NCI-H2227 treated with DMSO at 0.1 percent for 48 hours (cell line): Measurements from ENCODE around the gene KLF9.

ENCODE experiments used
- DNase-seq: peaks from one replicate; lab custom pipeline; 2025; lab: John Stamatoyannopoulos, UW

KLF9 gene

DNA sequence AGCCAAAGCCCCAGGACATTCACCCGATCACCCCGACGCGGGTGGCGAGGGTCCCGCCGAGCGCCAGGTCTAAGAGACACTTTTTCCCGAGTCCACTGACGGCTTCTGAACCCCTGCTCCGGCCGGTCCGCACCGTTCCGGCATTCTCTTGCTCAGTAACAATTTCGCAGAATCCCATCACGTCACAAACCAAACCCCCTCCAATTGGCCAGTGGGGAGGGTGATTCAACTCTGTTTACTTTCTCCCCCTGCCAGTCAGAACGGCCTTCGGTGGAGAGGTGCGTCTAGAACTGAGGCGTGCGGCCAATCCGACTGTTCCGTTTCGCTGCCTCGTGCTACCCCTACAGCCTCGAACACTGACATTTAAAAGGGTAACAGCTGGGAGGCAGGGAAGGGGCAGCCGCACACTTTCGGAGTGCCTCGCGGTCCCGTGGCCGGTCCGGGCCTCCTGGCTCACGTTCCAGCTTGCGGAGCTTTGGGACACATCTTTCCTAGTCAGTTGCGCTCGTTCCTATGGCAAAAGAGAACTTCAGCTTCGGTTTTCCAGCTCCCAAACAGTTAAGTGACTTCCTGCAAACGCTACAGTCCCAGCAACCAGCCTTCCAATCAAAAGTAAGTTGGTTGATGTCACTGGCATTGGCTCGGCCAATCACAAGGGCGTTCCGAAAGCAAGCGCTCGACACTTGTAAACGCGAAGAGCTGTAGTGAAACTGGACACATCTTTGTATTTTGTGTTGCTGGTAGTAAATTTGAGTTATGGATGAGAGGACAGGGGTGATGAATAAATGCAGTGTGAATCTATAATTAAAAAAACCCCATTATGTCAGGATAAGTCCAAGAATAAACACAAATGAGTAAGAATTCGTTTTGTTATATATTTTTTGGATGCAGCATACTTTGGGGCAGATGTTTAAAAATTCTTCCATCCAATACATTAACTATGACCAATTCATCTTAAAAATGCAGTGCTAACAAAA, at the start of gene KLF9:
KLF9 (minus strand) TSS at position 859 of the 977 bp plus-strand sequence. CDS start 1,294 bp downstream, outside the sequence.
- peak; percentile 90 for DNase-seq

DNA sequence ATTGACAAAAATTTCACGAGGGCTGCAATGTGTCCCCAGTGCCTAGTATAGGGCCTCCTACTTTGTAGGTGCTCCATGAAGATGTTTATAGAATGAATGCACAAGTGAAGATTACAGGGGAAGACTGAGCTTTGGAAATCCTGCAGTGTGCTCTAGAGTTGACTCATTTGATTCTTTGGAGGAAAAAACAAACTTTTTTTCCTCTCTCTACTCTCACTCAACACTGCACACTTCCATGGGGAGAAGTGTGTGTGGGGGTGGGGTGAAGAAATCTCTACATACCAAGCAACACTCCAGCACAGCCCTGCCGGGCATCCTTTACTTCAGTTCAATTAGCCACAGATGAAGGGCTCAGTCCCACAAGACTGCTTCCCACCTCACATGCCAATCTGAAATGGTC, 49.4 kb upstream of the KLF9 start:
- no peak for DNase-seq

DNA sequence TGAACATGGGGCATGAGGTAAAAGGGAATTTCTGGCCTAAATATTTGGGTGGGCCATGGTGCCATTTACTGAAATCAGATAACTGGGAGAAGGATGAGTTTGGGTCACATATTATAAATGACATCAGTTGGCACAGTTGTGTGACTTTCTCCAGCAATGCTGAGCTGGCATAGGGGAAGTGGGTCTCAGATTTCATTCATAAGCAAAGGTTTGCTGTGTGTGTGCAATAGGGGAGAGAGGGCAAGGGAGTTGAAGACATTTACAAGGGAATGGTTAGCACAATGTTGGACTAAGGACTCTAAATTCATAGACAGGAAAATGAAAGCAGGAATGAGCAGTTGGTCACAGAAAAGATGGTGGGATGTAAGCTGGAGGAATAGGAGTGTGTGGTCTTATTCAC, 47.8 kb upstream of the KLF9 start:
- DNase-seq: no peak

DNA sequence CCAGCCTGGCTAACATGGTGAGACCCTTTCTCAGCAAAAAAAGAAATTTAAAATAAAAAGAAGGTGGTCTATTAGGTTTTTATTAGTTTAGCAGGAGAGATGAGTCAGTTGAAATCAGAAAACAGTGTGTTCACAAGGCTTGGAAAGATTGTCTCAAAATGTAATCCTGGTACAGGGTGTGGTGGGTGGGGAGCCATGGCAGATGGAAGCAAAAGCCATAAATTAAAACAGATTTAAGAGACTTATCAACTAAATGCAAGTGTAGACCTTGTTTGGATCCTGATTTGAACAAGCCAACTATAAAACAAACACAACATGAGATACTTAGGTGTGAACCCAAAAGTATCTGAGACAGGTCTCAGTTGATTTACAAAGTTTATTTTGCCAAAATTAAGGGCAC, 42.8 kb upstream of the KLF9 start:
- DNase-seq: no peak

DNA sequence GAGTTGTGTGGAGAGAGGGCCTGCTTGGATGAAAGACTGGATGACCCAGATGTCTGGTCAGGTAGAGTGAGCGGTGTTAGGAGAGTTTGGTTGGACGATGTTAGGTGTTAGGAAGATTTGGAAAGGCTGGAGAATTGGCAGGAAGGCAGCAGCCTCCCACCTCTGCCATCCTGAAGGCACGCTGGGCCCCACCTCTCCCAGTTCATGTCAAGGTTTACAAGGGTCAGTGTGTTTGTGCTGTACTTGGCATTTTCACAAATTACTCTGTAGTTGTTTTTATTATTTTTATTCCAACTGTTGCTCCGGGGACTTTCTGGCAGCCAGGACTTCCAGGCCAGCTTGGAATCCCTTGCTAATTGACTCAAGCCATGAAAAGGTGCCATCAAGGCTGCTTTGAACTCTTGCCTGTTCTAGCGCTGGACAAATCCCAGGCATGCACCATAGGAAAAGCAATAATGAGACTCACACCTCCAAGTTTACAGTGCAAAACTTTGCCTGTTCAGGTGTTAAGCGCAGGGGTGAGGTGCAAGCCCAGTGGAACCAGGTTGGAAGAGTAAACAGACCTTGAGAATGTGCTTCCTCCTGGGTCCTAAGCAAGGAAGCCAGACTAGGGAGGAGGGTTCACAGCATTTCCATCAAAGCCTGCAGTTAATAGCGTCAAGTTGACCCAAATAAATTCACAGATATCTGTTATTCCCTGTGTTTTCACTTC, 41.7 kb upstream of the KLF9 start:
- DNase-seq: no peak

DNA sequence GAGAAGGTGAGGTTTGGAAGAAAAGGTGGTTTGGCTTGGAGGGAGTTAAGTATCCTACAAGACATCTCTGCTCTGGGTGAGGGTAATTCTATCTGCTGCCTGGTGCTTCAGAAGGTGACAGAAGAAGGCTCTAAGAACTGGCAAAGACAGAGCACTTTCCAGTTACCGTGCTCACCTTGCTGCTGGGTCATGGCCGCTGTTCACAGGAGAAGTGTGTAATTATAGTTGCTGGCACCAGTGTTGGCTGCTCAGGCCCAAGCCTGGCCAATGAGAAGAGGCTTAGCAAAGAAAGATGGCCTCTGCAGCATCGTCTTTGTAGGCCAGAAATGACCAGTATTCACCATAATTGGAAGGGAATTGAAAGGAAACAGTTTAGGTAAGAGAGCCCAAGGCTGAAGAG, 37.9 kb upstream of the KLF9 start:
- no peak for DNase-seq

DNA sequence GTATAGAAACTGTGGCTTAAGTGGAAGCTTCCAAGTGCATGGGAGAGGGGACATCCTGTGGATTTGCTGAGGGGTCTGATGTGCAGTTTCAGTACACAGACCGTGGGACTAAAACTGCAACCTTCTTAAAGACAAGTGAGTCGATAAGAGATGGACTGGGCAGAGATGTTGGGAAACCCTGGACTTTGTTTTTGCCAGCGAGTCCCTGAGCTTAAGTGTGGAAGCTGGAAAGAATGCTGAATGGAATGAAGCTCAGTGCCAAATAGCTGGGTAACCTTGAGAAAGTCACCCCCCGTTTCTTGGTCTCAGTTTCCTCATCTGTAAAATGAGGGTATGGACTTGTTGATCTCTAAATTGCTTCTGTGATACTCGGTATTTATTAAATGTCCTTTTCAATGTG, 37.3 kb upstream of the KLF9 start:
- DNase-seq: no peak

DNA sequence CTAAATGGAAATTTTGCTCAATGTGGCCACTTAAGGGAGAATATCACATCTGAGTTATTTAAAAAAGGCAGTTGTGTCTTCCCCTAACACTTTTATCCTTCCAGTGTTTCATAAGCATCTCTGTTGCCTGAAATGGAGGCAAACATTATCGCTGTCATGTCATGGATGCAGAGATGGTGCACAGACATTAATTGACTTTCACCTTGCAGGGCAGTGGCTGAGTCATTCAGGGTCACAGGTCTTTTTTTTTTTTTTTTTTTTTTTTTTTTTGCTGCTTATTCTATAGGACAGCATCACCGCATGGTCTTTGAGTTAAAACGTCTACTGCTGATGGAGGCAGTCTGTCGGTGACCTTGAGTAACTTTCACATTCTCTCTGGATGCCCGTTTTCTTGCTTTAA, 36.3 kb upstream of the KLF9 start:
- no peak for DNase-seq

DNA sequence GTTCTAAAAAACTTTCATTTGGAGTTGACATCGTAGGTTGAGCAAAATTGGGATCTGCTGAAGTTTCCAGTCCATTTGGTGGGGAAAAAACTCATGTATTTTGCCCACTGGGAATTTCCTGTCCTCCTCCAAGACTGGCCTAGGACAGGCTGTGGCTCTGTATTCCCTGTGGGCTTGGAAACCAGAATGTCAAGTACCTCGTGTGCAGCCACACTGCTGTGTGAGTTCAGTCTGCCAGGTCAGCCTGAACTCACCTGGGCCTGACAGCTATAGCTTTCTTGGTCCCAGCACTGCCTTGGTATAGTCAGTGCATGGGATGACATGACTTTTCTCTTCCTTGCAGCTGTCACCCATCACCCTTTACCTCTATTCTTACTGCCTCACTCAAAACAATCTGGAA, 35.0 kb upstream of the KLF9 start:
- no peak for DNase-seq

DNA sequence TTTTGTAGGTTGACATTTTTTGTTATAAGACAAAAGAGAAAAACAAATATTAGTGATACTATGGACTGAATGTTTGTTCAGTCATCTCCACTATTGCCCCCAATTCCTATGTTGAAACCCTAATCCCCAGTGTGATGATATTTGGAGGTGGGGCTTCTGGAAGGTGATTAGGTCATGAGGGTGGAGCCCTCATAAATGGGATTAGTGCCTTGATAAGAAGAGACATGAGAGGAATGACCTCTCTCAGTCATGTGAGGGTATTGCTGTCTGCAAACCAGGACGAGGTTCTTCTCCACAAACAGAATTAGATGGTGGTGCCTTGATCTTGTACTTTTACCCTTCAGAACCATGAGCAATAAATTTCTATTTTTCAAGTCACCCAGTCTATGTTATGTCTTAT, 34.5 kb upstream of the KLF9 start:
- no peak for DNase-seq

DNA sequence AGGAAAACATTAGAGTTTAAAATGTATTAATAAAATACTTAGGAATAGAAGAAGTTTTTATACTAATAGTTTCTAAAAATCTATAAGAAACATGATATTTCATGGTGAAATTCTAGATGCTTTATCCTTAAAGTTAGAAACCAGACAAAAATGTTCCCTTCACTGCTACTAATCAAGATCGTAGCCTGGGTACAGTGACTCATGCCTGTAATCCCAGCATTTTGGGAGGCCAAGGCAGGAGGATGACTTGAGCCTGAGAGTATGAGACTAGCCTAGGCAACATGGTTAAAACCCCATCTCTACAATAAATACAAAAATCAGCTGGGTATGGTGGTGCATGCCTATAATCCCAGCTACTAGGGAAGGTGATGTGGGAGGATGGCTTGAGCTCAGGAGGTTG, 30.4 kb upstream of the KLF9 start:
- no peak for DNase-seq

DNA sequence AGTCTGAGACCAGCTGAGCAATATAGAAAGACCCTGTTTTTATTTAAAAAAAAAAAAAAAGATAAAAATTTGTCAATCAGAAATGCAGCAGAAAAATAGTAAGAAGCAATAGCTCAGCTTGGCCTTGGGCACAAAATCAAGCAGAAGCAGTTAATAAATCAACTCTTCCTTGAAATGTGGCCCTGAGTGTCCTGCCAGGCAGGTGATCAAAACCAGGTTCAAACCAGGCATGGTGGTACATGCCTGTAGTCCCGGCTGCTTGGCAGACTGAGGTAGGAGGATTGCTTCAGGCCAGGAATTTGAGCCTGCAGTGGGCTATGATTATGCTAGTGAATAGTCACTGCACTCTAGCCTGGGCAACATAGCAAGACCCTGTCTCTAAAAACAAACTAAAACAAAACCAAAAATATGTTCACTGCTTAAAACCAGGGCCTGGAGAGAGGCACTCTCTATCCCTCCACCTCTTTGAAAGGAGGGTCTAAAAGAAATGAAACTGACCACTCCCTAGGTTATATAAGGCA, 27.9 kb upstream of the KLF9 start:
- no peak for DNase-seq

DNA sequence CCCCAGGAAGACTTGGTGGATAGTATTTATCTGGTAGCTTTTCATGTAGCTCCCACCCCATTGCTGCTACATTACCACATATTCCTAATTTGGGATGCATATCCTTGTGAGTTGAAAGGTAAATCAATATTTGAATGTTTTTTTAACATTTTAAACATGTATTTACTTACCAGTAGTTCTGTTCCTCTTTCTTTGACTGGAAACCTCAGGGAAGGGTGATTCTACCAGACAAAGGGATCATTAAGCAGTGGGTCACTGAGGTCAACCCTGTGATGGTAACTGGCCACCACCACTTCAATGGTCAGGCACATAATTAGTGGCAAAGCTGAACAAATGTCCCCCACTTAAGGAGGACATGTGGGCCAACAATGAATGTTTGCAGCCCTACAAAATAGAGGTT, 27.2 kb upstream of the KLF9 start:
- no peak for DNase-seq

DNA sequence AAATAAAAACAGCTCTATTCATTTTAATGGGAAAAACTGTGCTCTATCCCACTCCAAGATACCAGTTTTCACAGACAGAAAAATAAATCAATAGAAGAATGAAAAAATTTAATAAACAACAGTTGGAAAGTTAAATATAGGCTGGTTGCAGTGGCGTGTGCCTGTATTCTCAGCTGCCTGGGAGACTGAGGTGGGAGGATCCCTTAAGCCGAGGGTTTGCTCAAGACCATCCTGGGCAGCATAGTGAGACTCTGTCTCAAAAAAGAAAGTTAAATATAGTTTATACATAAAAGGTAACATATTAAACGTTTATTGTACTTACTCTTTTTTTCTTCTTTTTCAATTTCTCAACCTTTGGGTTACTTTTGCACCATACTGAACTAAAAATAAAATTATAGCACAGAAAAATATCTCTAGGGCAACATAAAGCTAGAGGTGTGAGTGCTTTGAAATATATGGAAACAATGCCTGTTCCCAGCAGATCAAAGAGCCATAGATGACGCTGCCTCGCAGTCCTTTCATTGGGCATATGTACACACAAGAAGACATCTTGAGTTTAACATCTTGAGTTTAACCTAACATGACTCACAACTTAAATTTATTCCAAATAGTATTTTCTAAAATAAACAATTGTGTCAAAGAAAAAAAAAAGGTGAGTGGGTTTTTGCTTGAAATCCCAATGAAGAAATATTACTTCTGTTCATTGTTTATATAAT, 25.7 kb upstream of the KLF9 start:
- no peak for DNase-seq

DNA sequence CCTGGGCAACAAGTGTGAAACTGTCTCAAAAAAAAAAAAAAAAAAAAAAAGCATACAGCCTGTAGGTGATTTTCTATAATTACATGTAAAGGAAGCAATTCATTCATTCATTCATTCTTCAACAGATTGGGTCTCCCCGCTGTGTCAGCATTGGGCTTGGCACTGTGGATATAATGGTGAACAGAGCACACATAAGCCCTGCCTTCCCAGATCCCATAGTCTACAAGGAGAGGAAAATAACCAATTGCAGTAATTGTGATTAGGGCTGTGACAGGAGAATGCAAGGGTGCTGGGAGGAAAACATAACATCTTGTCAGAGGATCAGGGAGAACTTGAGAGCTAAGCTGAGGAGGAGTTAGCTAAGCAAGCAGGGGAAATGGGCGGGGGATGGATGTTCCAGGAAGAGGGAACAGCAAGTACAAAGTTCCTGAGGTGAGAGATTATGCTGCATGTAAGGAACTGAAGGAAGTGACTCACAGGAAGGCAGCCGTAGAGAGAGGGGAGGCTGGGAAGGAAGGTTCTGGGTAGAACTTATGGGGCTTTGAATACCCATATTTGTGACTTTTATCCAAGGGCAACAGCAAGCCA, 24.0 kb upstream of the KLF9 start:
- DNase-seq: peak; percentile 19

DNA sequence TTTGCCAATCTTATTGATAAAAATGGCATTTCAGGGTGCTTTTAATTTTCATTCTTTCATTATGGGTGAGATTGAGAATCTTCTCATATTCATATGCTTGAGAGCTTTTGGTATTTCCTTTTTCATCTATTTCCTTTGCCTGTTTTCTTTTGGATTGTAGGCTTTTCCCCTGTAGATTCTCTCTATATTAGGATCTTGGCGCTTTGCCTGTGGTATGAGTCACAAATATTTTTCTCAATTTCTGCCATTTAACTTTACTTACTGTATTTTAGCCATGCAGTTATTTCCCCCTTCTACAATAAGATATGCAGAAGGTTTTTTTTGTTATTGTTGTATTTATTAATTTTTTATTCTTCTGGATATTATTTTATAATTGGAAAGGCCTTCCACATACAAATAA, 21.5 kb upstream of the KLF9 start:
- no peak for DNase-seq

DNA sequence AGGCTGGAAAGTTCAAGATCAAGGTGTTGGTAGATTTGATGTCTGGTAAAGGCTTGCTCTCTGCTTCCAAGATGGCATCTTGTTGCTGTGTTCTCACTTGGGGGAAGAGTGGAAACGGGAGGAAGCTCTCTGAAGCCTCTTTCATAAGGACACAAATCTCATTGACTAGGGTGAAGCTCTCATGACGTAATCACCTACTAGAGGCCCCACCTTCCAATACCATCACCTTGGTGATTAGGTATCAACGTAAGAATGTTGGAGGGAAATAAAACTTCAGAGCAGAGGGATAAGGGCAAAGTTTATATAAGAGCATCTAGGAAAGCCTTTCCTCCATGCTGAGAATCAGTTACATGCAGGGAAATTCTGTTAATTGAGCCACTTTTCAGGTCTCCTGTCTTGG, 15.4 kb upstream of the KLF9 start:
- no peak for DNase-seq

DNA sequence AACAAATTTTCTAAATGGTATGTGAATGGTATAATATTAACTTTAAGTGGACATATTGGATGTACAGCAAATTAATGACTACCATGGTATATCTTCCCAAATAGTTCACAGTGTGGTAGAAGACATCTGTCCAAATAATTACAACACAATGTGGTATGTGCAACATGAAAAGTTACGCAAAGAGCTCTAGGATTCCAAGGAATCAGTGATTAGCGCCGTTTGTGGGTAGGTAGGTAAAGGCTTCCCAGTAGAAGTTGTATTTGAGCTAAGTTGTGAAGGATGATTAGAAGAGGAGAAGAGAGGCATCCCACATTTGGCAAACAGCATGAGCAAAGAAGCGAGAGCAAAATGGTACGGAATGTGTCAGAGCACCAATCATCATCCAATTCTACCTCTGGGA, 14.3 kb upstream of the KLF9 start:
- DNase-seq: no peak

DNA sequence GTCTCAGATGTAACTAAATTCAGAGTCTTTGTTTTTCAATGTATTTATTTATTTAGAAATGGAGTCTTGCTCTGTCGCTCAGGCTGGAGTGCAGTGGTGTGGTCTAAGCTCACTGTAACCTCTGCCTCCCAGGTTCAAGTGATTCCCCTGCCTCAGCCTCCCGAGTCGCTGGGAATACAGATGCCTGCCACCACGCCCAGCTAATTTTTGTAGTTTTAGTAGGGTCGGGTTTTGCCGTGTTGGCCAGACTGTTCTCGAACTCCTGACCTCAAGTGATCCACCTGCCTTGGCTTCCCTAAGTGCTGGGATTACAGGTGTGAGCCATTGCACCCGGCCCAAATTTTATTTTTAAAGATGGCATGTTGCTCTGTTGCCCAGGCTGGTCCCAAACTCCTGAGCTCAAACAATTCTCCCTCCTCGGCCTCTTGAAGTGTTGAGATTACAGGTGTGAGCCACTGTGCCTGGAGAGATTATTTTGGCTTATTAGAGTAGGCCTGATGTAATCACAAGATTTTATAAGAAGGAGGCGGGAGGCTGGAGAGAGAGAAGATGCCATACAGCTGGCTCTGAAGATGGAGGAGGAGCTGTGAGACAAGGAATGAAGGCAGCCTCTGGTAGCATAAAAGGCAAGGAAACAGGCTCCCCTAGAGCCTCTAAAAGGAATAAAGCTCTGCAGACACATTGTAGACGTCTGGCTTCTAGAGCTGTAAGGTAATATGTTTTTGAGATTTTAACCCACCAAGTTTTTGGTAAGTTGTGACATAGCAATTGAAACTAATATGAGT, 12.9 kb upstream of the KLF9 start:
- DNase-seq: no peak

DNA sequence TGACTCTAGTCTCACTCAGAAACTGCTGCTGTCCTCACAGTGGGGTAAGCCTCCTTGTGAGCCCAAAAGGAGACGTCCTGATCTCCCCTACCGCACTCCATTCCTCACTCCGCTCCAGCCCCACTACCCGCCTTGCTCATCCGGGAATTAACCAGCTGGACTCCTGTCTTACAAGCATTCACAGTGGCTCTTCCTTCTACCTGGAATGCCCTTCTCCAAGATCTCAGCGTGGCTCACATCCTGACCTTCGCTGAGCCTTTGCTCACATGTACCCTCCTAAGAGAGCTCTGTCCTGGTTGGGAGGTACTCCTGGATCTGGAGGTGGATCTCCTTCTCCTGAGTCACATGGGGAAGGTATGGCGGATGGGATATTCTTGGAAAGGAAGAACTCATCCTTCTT, 10.7 kb upstream of the KLF9 start:
- DNase-seq: no peak

DNA sequence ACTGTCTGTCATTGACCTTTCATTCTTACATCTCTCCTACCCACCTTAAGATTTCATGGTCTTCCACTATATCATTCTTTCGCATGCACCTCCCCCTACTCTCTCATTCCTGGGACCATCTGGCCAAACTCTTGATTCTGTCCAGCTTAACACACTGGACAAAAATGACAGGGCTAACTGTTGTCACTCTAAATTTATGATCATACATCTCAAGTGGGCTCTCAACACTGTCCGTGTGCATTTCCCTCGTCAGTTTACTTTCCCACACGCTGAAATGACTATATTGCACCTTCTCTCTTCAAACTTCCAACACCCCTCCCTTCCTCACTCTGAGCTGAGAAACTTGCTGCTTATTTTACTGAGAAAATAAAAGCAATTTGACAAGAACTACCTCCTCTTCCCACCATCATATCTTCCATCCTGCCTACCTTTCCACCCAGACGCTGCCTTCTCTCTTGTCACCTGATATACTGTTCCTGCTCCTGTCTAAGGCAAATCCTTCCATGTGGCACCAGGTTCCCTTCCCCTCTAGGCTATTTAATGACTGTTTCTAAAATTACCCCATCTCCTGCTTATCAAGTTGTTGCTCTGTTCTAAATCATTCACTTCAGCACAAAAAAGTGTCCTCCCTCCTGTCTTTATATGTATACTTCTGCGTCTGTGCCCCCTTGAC, 8.1 kb upstream of the KLF9 start:
- no peak for DNase-seq
